Measurements from ENCODE around the gene U2AF2. TPM values are rescaled to one million over a fixed set of nuclear protein-coding genes. Genes with fewer than 3 reads are reported as not detected.

The U2AF2 gene
- total and polyA plus RNA-seq, 9 of the 15 experiments (the other 6 are each of a cell fraction or from before 2014, with no cell fraction given), result 3.0 to 331 (median 157) TPM

- TF ChIP-seq ZMIZ1 (IDR thresholded peaks at IDR 0.05; ENCODE audit: low read depth in 2 of 2, low read length in 2 of 2), result no peak
- TF ChIP-seq TFAM (CRISPR knock-in tag; conservative IDR thresholded peaks at IDR 0.05), result no peak
- TF ChIP-seq THAP7 (CRISPR knock-in tag; IDR thresholded peaks at IDR 0.05), result peak; percentile 80; the same call in 1 of the 2 replicates
- no peak; the same call in 1 of the 2 replicates for TF ChIP-seq NR2F6 (CRISPR knock-in tag; IDR thresholded peaks at IDR 0.05)
- TF ChIP-seq ZNF668 (CRISPR knock-in tag; IDR thresholded peaks at IDR 0.05), result no peak
- TF ChIP-seq HNRNPL (IDR thresholded peaks at IDR 0.05; ENCODE audit: low read depth, low read length), result peak; percentile 51; the same call in 1 of the 2 replicates
- TF ChIP-seq RAD51 (IDR thresholded peaks at IDR 0.05; ENCODE audit: borderline replicate concordance, low read depth), result peak; percentile 69; the same call in 1 of the 2 replicates
- TF ChIP-seq ZC3H8 (IDR thresholded peaks at IDR 0.05), result no peak
- TF ChIP-seq TAF1 (IDR thresholded peaks at IDR 0.05; ENCODE audit: control insufficient read depth, extremely low read depth, insufficient read depth, low read length, severe bottlenecking), result peak; percentile 73
- no peak for TF ChIP-seq ZNF408 (CRISPR knock-in tag; IDR thresholded peaks at IDR 0.05; ENCODE audit: low read depth)
- TF ChIP-seq ZNF444 (CRISPR knock-in tag; IDR thresholded peaks at IDR 0.05), result no peak
- 0 out of 2 replicates have a peak, but pooled peaks have one; percentile 13 for TF ChIP-seq ZNF780A (CRISPR knock-in tag; IDR thresholded peaks at IDR 0.05)
- TF ChIP-seq ID3 (CRISPR knock-in tag; IDR thresholded peaks at IDR 0.05), result no peak
- TF ChIP-seq ID3 (tag; IDR thresholded peaks at IDR 0.05), result peak; percentile 85
- TF ChIP-seq EWSR1 (IDR thresholded peaks at IDR 0.05; ENCODE audit: borderline replicate concordance, low read depth, partially characterized antibody), result no peak
- TF ChIP-seq DNMT1 (IDR thresholded peaks at IDR 0.05), result no peak
- peak; percentile 14 for TF ChIP-seq LCOR (CRISPR knock-in tag; IDR thresholded peaks at IDR 0.05)
- peak; percentile 86 for TF ChIP-seq VEZF1 (CRISPR knock-in tag; IDR thresholded peaks at IDR 0.05)
- TF ChIP-seq CBX8 (IDR thresholded peaks at IDR 0.05; ENCODE audit: borderline replicate concordance, extremely low read depth, low read depth, low read length, poor library complexity, severe bottlenecking), result no peak
- TF ChIP-seq PTBP1 (IDR thresholded peaks at IDR 0.05; ENCODE audit: low read depth, low read length), result no peak
- peak; percentile 46 to 92 for TF ChIP-seq MAZ (CRISPR knock-in tag; conservative IDR thresholded peaks at IDR 0.05 in 1 of 2, IDR thresholded peaks at IDR 0.05 in 1 of 2)
Measured at GRCh38 chr19:55654868-55655647, at the start of gene U2AF2 (continued).

Measured in K562 (cell line).